ENCODE data around the gene SLC44A1. TPM values are rescaled to one million over a fixed set of nuclear protein-coding genes. Genes with fewer than 3 reads are reported as not detected.
A peak's percentile ranks its signal among the peaks of the same experiment; 100 is the strongest.

The SLC44A1 gene
- total and polyA plus RNA-seq, 2 of the 13 experiments (the other 11 are each of a cell fraction or from before 2014, with no cell fraction given) = 21.4 to 40.8 TPM

GRCh38 chr9:105291422-105291859 lies 47.0 kb downstream of the SLC44A1 start (continued):
- TF ChIP-seq HNF4A (CRISPR knock-in tag; IDR thresholded peaks at IDR 0.05) = peak; percentile 98
- TF ChIP-seq ZNF292 (CRISPR knock-in tag; IDR thresholded peaks at IDR 0.05; ENCODE audit: borderline replicate concordance, low read depth) = peak; percentile 86; the same call in 1 of the 2 replicates
- no peak for TF ChIP-seq JUNB (CRISPR knock-in tag; IDR thresholded peaks at IDR 0.05; ENCODE audit: borderline replicate concordance)
- TF ChIP-seq ZBTB33 (CRISPR knock-in tag; IDR thresholded peaks at IDR 0.05) = peak; percentile 64; the same call in 1 of the 2 replicates
- peak; percentile 72 for TF ChIP-seq SAP130 (CRISPR knock-in tag; IDR thresholded peaks at IDR 0.05; ENCODE audit: low read depth)
- no peak for TF ChIP-seq ZBTB44 (CRISPR knock-in tag; IDR thresholded peaks at IDR 0.05)
- TF ChIP-seq GTF2F1 (IDR thresholded peaks at IDR 0.05; ENCODE audit: low read length) = no peak
- 0 out of 2 replicates have a peak, but pooled peaks have one; percentile 72 for TF ChIP-seq SMAD3 (CRISPR knock-in tag; IDR thresholded peaks at IDR 0.05)
- TF ChIP-seq PLRG1 (conservative IDR thresholded peaks at IDR 0.05) = no peak
- 0 out of 2 replicates have a peak, but pooled peaks have one; percentile 11 for TF ChIP-seq ZNF646 (CRISPR knock-in tag; IDR thresholded peaks at IDR 0.05)
- no peak for TF ChIP-seq ZNF746 (CRISPR knock-in tag; IDR thresholded peaks at IDR 0.05)
- TF ChIP-seq ATF3 (CRISPR knock-in tag; IDR thresholded peaks at IDR 0.05) = peak; percentile 46; the same call in 1 of the 2 replicates
- no peak for TF ChIP-seq SMARCE1 (IDR thresholded peaks at IDR 0.05; ENCODE audit: borderline replicate concordance)
- no peak for TF ChIP-seq ZNF766 (CRISPR knock-in tag; IDR thresholded peaks at IDR 0.05; ENCODE audit: borderline replicate concordance)
- no peak for TF ChIP-seq MBD4 (IDR thresholded peaks at IDR 0.05; ENCODE audit: borderline replicate concordance, low read length)
- TF ChIP-seq CREM (IDR thresholded peaks at IDR 0.05) = peak; percentile 83
- no peak for TF ChIP-seq CREM (CRISPR knock-in tag; IDR thresholded peaks at IDR 0.05)
- no peak for TF ChIP-seq SOX6 (IDR thresholded peaks at IDR 0.05)
- peak; percentile 96 for TF ChIP-seq SOX6 (CRISPR knock-in tag; IDR thresholded peaks at IDR 0.05)
- peak; percentile 93 for TF ChIP-seq NFIC (IDR thresholded peaks at IDR 0.05; ENCODE audit: low read length)
- peak; percentile 39; the same call in 1 of the 2 replicates for TF ChIP-seq EHMT2 (IDR thresholded peaks at IDR 0.05; ENCODE audit: borderline replicate concordance, low read depth, low read length)
- TF ChIP-seq ZFP62 (CRISPR knock-in tag; IDR thresholded peaks at IDR 0.05) = no peak
- no peak for TF ChIP-seq GTF3A (CRISPR knock-in tag; conservative IDR thresholded peaks at IDR 0.05)
